CD4-positive, alpha-beta T cell treated with Interferon alpha-2 for 1 hour (primary cell): ENCODE results near the gene KHDRBS1.
"Not testable (repeated sequence)": the region's sequence is repeated elsewhere in the genome, so short reads cannot be mapped to it uniquely, and the experiment has no call there.

Experiments used
- DNase-seq, 2 donors: peaks; one replicate each; pipeline ENCODE4 v3.0.0-alpha.2; 2020 to 2022

Gene KHDRBS1, protein sequence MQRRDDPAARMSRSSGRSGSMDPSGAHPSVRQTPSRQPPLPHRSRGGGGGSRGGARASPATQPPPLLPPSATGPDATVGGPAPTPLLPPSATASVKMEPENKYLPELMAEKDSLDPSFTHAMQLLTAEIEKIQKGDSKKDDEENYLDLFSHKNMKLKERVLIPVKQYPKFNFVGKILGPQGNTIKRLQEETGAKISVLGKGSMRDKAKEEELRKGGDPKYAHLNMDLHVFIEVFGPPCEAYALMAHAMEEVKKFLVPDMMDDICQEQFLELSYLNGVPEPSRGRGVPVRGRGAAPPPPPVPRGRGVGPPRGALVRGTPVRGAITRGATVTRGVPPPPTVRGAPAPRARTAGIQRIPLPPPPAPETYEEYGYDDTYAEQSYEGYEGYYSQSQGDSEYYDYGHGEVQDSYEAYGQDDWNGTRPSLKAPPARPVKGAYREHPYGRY

DNA sequence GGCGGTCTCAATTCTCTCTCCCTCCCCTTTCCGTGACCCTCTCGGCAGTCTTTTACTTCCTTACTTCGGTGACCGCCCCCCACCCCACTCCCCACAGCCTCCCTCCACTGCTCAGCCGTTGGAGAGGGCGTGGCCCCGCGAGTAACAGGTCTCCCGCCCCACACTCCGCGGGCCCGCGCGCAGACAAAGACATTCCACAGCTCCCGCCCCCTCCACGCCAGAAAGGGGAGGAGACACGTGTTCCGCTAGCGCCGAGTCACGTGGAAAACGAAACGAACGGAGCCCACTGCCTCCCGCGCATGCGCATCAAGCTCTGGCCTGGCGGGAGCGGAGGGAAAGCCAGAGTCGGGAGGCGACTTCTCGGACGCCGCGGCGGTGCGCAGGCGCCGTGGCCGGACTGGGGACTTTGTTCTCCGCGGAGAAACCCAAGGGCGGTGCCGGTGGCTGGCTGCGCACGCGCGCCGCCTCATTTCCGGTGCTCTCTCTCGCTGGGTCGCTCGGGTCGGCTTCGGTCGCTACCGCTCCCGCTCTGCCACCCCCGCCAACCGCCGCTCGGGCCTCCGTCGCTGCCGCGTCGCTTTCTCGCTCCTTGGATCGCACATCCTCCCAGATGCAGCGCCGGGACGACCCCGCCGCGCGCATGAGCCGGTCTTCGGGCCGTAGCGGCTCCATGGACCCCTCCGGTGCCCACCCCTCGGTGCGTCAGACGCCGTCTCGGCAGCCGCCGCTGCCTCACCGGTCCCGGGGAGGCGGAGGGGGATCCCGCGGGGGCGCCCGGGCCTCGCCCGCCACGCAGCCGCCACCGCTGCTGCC lies at the start of gene KHDRBS1:
Gene KHDRBS1, plus strand, starts transcription at position 483 of the 813 bp plus-strand sequence. Its CDS starts 128 bp downstream, at position 611.
- peak; percentile 99 for DNase-seq

- no peak for DNase-seq
Measured at GRCh38 chr1:31970873-31971272, 42.8 kb upstream of the KHDRBS1 start.

GRCh38 chr1:31976401-31976800 lies 37.3 kb upstream of the KHDRBS1 start:
- no peak for DNase-seq

DNA sequence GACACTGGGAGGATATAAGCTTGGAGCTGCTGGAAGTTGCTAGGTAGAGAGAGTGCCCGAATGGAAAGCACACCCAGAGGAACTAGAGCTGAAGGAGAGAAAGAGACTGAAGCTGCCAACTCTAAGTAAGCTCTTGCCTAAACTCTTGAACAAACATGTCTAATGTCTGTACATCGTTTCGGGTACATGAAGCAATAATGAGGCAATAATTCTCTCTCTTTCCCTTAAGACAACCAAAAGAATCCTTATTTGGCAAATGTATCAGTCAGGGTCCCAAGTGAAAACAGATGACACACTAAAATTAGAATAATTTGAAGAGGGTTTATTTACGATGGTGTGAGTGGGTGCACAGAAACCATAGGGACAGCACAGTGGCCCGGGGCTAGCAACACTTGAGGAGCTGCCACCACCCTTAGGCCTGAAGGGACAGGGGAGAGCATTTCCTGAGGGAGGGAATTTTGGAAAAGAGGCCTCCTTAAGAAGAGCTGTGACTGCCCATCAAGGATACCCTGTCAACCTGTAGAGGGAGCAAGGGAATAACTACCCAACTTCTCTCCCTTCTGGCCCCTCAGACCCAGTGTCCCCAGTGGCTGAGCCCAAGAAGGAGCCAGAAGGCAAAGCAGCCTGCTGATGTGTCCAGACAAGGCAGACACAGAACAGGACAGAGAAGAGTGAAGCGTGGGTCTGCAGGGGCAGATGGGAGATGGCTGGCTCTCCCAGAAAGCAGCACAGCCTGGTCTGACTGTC lies 36.1 kb upstream of the KHDRBS1 start:
- no peak for DNase-seq

GRCh38 chr1:31978843-31979400 lies 34.7 kb upstream of the KHDRBS1 start:
- no peak for DNase-seq

DNA sequence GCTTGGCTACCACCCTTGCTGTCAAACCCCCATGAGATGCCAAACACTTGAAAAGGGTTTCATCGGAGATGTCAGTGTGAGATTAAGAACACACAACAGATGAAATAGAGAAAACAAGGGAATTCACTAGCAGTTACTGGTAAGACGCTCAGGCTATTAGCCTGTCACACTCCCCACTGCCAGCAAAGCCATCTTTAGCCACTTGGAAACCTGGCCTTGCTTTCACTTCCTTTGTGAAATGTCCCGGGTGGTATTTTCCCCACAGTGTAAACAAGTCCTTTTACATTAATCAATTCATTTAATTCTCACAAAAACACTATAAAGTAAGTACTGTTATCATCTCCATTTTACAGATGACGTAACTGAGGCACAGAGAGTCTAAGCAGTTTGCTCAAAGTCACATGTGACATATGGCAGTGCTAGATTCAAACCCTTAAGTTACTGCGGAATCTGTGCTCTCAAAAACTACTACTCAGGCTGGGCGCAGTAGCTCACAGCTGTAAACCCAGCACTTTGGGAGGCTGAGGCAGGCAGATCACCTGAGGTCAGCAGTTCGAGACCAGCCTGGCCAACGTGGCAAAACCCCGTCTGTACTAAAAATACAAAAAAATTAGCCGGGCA lies 32.7 kb upstream of the KHDRBS1 start:
- no peak for DNase-seq

DNA sequence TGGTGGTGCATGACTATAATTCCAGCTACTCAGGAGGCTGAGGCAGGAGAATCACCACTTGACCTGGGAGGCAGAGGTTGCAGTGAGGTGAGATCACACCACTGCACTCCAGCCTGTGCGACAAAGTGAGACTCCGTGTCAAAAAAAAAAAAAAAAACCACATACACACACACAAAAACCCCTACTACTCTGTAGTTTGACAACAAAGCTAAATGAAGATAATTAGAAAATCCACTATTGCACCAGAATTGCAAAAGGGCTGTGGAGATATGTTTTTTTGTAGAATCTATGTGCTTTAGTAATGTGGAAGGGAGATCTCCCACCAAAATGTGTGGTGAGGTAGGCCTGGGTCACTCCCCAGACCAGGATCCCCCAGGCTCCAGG lies 32.2 kb upstream of the KHDRBS1 start:
- DNase-seq: peak in 1 of 2 donors; percentile 24

- peak; percentile 20 to 65 for DNase-seq
Measured at GRCh38 chr1:31981972-31982371, 31.7 kb upstream of the KHDRBS1 start.

DNA sequence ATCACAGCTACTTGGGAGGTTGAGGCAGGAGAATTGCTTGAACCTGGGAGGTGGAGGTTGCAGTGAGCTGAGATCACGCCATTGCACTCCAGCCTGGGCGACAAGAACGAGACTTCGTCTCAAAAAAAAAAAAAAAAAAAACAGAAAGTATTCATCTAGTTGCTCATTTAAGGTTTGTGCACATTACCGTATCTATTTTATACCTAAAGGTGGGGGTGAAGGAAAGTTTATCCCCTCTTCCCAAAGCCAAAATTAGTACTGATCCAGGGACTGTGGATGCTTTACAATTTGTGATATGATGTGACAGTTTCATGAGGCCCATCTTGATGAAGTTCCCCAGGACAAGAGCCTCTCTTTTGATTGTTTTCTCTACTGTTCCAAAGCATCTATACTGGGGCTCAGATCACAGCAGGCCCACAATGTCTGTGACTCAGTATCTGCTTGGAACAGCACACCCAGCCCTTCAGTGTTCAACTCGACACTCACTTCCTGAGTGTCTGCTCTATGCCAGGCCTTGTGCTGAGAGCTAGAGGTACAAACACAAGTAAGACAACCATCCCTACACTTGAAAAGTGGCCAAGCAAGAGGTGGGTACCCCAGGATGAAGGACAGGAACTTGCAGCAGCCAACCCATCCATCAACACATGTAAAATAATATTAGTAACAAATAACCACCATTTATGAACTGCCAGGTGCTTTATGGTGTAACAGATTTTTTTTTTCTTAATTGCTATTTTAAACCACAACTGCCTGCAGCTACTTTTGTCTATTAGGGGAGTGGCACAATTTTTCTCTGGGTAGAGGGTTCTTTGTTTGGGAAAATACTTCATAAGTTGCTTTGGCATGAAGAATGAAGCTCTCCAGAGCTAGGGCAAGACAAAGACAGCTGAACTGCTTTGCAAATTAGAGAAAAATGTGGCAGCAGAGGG lies 29.0 kb upstream of the KHDRBS1 start:
- DNase-seq: peak in 1 of 2 donors; percentile 35

DNA sequence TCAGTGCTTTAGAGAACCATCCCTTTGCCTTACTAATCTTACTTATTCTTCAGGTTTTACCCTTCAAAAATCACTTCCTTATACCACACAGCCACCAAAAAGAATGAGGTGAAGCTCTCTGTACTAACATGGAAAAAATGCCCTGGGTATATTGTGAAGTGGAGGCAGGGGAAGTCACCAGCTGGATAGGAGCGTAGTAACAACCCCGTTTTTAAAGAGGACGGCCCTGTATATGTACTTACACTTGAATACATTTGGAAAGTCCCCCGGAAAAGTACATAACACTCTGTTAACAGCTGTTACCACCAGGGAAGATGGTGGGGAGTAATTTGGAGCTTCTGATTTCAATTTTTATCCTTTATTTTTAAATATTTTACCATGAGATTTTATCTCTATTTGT lies 28.2 kb upstream of the KHDRBS1 start:
- peak in 1 of 2 donors; percentile 54 for DNase-seq

DNA sequence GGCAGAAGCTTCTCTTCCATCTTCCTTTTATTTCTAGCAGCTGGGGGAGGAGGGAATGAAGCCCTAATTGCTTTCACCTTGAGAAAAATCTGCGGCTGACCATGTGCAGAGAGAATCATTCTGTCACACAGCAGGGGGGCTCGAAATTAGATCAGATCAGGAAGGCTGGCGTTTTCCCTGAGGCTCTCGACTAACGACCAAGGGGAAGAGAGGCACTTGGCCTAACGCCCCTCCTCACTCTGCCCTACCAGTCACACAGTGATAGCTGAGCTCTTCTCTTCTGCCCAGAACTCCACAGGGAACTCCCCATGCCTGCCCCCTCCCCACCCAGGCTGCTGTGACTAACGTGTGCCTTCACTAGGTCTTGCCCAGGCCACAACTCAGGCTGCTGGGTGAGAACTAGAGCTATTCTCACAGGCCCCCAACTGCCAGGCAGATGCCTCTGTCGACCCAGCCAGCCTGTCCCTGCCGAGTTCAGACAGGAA lies 26.5 kb upstream of the KHDRBS1 start:
- no peak for DNase-seq

- DNase-seq: no peak
Measured at GRCh38 chr1:31989964-31990363, 23.7 kb upstream of the KHDRBS1 start.

DNA sequence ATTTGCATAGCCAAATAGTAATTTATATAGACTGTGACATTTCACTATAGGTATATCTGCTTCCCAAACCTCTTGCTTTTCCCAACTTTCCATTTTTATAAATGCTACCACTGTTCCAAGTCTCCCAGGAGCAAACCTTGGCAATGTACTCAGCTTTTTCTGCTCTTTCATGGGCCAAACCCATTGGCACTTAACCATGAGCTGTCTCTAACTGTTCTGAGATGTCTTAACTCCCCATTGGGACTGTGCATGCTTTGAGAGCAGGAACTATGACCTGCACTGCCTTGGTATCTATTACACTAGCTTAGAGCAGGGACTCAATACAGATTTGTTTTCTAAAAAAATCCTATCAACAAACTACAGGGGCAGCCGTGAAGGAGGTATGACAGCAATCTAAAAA lies 22.5 kb upstream of the KHDRBS1 start:
- DNase-seq: no peak

DNA sequence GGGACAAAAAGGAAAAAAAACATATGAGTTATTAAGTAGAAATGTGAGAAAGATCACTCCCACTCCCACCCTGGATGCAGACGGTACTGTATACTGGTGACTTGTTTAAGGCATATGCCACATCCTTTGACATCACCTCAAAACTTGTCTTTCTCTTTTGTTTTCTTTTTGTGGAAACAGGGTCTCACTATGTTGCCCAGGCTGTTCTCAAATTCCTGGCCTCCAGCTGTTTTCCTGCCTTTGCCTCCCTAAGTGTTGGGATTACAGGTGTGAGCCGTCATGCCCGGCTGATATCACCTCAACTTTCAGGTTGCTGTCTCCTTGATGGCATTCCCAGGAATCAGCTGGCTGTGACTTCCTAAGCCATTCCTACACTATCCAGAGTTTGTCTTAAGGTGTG lies 18.4 kb upstream of the KHDRBS1 start:
- DNase-seq: no peak

DNA sequence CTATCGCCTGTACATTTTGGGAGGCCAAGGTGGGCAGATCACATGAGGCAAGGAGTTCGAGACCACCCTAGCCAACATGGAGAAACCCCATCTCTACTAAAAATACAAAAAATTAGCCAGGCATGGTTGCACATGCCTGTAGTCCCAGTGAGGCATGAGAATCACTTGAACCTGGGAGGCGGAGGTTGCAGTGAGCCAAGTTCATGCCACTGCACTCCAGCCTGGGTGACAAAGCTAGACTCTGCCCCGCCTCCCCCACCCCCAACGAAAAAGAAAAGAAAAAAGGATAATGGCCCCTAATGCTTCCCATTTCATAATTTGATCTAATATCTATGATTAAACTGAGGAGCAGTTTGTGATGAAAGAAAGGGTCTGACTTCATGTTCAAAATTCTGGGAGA lies 17.5 kb upstream of the KHDRBS1 start:
- DNase-seq: not testable (repeated sequence)

DNA sequence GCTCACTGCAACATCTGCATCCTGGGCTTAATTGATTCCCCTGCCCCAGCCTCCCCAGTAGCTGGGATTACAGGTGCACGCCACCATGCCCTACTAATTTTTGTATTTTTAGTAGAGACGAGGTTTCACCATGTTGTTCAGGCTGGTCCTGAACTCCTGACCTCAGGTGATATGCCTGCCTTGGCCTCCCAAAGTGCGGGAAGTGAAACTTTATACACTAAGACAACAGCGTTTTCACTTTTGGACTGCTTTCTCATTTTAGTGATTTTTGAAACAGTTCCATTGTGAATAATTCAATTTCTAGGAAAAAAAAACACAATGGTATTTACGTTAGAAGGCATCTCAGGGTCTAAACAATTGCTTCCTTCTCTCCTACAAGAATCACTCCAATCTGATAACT lies 11.8 kb upstream of the KHDRBS1 start:
- DNase-seq: no peak

DNA sequence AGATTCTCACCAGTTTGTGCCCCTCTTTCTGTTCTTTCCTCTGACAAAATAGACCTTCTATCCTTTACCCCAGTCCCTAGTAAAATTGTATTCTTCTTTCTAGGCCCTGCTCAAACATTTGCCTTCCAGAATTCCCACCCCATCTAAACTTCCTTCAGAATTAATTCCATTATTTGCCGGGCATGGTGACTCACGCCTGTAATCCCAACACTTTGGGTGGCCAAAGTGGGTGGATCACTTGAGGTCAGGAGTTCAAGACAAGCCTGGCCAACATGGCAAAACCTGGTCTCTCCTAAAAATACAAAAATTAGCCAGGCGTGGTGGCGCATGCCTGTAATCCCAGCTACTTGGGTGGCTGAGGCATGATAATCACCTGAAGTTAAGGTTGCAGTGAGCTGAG lies 11.4 kb upstream of the KHDRBS1 start:
- not testable (repeated sequence) for DNase-seq

GRCh38 chr1:32005522-32005921 lies 8.1 kb upstream of the KHDRBS1 start:
- DNase-seq: no peak

- DNase-seq: no peak
Measured at GRCh38 chr1:32007591-32007940, 6.1 kb upstream of the KHDRBS1 start.

GRCh38 chr1:32010246-32010645 lies 3.4 kb upstream of the KHDRBS1 start:
- no peak for DNase-seq

GRCh38 chr1:32012709-32013385 lies 821 bp upstream of the KHDRBS1 start:
- no peak for DNase-seq
